ENCODE data around the gene LRRC19.

LRRC19 gene

GRCh38 chr9:27005491-27005890 lies at the start of gene LRRC19:
LRRC19 (minus strand) TSS chr9:27005672; CDS start chr9:26999694, 5,978 bp downstream.
- no peak for DNase-seq (ENCODE audit: low read depth, low spot score)
- H3K27ac ChIP-seq: no peak within 1 kb of the TSS

DNA sequence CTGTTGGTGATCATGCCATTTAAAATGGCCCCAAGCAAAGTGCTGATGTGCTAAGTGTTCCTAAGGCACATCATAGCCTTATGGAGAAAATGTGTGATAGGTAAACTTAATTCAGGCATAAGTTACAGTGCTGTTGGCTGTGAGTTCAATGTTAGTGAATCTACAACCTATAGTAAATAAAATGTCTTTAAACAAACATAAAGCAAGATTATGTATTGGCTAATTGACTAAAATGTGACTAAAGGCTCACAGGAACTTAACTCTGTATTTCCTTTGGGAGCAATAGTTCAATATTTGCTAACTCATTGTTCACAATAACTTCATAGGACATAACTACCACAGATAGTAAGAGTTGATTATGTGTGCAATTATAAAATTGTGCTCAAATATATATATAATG lies 49.4 kb upstream of the LRRC19 start:
- no peak overlapping the region for H3K27ac ChIP-seq
- no peak for DNase-seq (ENCODE audit: low read depth, low spot score)

DNA sequence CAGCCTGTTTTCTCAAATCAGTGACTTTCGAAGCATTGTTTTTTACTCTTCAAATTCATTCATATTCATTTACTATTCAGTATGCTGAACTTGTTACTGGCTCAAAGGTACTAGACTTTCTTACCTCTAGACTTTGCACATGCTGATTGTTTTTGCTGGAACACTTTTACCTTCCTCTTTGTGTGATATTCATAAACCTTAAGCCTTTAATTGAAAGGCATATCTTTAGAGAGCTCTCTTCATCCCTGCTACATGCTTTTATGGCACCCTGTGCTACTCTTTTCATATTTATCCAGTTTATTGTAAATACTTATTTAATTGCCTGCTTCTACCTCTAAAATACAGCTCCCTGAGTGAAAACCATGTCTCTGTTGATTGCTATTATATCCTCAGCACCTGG lies 48.7 kb upstream of the LRRC19 start:
- no peak overlapping the region for H3K27ac ChIP-seq
- no peak for DNase-seq (ENCODE audit: low read depth, low spot score)

- no peak overlapping the region for H3K27ac ChIP-seq
- DNase-seq (ENCODE audit: low read depth, low spot score): no peak
These were observed 48.0 kb upstream of the LRRC19 start for GRCh38 chr9:27053369-27054022.

DNA sequence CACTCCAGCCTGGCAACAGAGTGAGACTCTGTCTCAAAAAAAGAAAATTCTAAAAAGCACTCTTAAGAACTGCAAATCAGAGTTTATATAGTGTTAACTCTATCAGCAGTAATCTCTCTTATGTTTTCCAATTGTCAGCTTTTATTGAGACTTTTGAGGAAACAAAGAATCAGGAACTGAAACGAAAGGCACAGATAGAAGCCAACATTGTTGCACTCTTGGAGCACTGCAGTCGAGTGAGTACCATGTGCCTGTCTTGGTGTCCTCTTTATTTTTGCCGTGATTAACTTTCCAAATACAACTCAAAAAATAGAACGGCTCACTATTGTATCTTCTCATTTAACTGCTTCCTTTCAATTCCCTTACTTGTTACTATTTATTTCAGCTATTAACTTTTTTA lies 41.7 kb upstream of the LRRC19 start:
- DNase-seq (ENCODE audit: low read depth, low spot score): no peak
- no peak overlapping the region for H3K27ac ChIP-seq

GRCh38 chr9:27043176-27043575 lies 37.7 kb upstream of the LRRC19 start:
- no peak overlapping the region for H3K27ac ChIP-seq
- DNase-seq (ENCODE audit: low read depth, low spot score): no peak

DNA sequence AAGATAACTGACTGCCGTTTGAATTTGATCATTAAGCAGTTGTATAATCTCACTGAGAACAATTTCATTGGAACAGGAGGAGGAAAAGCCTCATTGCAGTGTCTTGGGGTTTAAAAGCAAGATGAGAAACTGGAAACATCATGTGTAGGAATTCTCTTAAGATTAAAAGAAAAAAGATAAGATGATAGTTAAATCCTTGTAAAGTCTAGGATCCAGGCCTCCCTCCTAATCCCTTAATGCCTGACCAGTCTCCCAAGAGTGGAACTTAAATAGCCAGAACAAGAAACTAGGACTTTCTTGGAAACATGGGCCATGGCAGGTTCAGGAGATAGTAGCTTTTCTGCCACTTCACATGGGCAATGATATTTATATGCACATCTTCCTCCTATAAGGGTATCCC lies 37.0 kb upstream of the LRRC19 start:
- no peak for DNase-seq (ENCODE audit: low read depth, low spot score)
- no peak overlapping the region for H3K27ac ChIP-seq

DNA sequence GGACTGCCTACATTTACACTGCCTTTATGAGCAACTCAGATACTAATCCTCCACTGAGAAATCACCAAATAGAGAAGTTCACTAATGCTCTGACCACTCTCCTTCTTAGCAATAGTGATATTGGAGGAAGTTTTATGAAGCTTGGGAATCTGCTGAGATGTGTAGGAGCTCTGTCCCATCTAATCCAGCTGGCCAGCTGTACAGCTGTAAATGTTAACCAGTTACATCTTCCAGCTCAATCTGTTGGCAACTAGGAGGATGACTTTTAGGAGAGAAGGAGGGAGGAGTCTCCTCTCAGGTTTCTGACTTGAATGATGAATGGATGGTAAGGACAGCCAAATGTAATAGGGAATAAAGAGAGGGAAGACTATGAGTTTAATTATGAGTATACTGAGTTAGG lies 36.3 kb upstream of the LRRC19 start:
- no peak for DNase-seq (ENCODE audit: low read depth, low spot score)
- H3K27ac ChIP-seq: no peak overlapping the region

DNA sequence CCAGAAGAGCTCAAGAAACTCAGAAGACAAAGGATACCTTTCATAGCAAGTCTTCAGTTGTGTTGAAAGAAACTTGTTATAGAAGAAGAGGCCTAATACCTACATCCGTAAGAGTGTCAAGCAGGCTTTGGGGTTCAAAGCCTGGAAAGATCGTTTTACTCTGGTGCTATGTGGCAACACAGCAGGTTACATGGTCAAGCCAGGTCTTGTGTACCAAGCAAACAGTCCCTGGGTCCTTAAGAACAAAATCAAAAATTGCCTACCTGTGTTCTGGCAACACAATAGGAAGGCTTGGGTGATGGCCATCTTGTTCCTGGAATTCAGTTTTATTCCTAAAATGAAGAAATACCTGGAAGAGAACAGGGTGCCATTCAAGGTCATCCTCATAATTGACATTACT lies 32.0 kb upstream of the LRRC19 start:
- no peak overlapping the region for H3K27ac ChIP-seq
- DNase-seq (ENCODE audit: low read depth, low spot score): no peak

DNA sequence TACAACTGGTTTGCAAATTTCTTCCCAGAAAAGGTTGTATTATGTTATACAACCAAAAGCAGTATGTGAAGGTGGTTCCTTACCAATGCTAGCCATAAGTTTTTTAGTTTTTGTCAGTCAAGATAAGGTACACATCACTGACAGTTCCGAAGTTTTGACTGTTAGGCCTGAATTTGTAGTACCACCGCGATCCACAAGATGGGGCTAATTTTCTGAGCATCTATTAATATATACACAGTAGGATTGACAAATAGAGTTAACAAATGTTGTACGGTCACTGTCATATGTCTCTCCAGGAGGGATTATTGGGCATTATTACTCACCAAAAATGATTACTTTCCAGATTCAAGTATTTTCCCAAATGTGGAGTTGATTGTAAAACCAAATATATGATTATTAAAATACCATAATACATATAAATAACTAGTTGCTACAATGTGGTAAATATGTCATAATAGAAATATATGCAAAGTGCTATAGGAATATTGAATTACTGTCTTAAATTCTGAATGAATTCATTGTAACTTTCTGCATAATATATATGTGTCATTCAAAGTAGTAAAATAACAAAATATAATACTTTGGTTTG lies 28.4 kb upstream of the LRRC19 start:
- no peak overlapping the region for H3K27ac ChIP-seq
- DNase-seq (ENCODE audit: low read depth, low spot score): no peak

- DNase-seq (ENCODE audit: low read depth, low spot score): no peak
- H3K27ac ChIP-seq: no peak overlapping the region
These were observed 23.7 kb upstream of the LRRC19 start for GRCh38 chr9:27029186-27029585.

DNA sequence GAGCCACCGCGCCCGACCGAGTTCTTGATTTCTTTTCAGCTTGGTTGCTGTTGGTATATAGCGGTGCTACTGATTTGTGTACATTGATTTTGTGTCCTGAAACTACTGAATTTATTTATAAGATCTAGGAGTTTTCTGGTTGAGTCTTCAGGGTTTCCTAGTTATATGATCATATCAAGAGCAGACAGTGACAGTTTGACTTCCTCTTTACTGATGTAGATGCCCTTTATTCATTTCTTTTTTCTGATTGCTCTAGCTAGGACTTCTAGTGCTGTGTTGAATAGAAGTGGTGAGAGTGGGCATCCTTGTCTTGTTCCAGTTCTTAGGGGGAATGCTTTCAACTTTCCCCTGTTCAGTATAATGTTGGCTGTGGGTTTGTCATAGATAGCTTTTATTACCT lies 17.4 kb upstream of the LRRC19 start:
- DNase-seq (ENCODE audit: low read depth, low spot score): no peak
- H3K27ac ChIP-seq: no peak overlapping the region

DNA sequence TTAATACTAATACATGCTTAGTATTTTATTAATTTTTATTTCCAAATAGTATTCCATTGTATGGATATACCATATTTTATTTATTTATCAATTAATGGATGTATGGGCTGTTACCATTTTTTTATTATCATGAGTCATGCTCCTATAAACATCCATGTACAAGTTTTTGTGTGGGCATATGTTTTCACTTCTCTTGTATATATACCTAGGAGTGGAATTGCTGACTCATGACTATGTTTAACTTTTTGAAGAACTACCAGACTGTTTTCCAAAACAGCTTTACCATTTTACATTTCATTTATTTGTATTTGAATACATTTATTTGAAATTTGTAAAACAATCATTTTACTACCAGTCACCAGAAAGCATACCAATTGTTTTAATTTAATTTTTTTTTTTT lies 14.1 kb upstream of the LRRC19 start:
- DNase-seq (ENCODE audit: low read depth, low spot score): no peak
- H3K27ac ChIP-seq: no peak overlapping the region

DNA sequence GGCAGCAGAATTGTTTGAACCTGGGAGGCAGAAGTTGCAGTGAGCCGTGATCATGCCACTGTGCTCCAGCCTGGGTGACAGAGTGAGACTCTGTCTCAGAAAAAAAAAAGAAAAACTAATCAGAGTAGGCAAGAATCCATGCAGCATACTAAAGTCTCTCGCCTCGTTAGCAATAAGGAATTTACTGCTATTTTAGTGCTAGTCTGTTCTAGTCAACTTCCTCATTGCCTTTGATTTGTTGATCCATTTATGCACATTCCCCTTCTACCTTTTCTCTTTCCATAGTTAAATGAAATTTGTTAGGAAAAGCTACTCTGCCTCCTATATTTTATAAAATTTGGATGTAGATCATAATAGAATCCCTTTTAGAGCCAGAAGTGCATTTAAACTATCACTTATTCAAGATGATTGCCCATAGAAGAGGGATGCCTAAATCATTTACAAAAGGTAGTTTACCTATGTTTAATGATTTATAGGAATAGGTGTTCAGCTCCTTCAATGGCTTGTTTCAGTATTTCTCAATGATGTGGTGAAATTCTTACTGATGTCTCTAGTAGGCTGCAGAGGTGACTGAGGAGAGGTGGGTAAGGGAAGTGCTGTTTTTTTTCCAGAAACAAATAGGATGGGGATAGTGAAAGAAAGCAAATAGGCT lies 1.9 kb downstream of the LRRC19 start:
- DNase-seq (ENCODE audit: low read depth, low spot score): no peak
- no peak overlapping the region for H3K27ac ChIP-seq

DNA sequence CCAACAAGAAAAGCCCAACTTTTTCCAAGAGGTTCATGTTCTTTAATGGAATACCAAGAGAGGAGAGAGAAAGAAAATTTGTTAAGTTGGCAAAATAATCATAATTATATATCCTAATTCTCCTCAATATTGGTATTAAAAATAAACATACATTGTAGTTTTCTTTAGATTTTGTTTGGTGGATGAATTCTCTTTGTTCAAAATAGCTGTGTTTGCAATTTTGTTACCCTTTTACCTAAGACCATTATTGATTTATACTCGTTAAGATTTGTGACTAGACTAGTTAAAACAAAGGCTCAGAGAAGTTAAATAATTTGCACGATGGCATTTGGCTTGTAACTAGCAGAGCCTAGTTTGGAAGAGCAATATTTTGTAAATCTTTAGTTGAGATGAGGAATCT lies 9.7 kb downstream of the LRRC19 start:
- DNase-seq (ENCODE audit: low read depth, low spot score): no peak
- H3K27ac ChIP-seq: no peak overlapping the region

- H3K27ac ChIP-seq: no peak overlapping the region
- DNase-seq (ENCODE audit: low read depth, low spot score): no peak
These were observed 22.1 kb downstream of the LRRC19 start for GRCh38 chr9:26983340-26983739.

GRCh38 chr9:26975728-26976707 lies 29.5 kb downstream of the LRRC19 start:
- peak overlapping the region; percentile 7 for H3K27ac ChIP-seq
- DNase-seq (ENCODE audit: low read depth, low spot score): no peak

- no peak overlapping the region for H3K27ac ChIP-seq
- no peak for DNase-seq (ENCODE audit: low read depth, low spot score)
These were observed 30.5 kb downstream of the LRRC19 start for GRCh38 chr9:26974927-26975326.

DNA sequence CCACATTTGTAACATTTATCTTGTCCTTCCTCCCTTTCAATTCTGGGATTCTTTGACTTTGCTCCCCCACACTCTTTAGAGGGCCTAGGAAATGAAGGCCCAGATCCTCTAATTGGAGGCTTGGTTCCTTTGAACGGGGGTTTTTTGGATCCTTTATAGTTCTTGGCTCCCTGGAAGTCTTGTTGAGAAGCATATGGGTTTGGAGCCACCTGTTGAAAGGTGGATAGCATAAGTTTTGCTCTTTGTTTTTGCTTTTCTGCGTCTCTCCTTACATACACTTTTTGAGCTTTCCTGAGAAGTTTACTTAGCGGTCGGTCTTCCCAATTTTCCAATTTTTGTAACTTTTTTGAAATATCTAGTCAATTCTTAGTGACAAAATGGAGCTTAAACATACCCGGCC lies 31.5 kb downstream of the LRRC19 start:
- no peak overlapping the region for H3K27ac ChIP-seq
- no peak for DNase-seq (ENCODE audit: low read depth, low spot score)

- H3K27ac ChIP-seq: no peak overlapping the region
- DNase-seq (ENCODE audit: low read depth, low spot score): no peak
These were observed 33.8 kb downstream of the LRRC19 start for GRCh38 chr9:26971721-26972120.

GRCh38 chr9:26956860-26957233 lies 48.6 kb downstream of the LRRC19 start:
- H3K27ac ChIP-seq: peak overlapping the region; percentile 53

More at GRCh38 chr9:26956860-26957233, 48.6 kb downstream of the LRRC19 start:
- DNase-seq (ENCODE audit: low read depth, low spot score): no peak
